MM.1S (cell line): Measurements from ENCODE around the gene INO80.

Experiments
- EZH2 ChIP-seq: fragments of 300-600 bp; sonication (generic); optimal IDR thresholded peaks from 2 replicates; pipeline ENCODE3; 2017; ENCODE audit warnings: low read depth, mild to moderate bottlenecking, antibody characterized with exemption, low read length, mixed read lengths
- TF ChIP-seq, protein P1 (sequence below): fragments of 300-600 bp; sonication (generic); IDR thresholded peaks from 2 replicates; pipeline ENCODE4 v1.5.1; 2016; ENCODE audit warnings: antibody characterized with exemption, low read length, mixed read lengths

DNA sequence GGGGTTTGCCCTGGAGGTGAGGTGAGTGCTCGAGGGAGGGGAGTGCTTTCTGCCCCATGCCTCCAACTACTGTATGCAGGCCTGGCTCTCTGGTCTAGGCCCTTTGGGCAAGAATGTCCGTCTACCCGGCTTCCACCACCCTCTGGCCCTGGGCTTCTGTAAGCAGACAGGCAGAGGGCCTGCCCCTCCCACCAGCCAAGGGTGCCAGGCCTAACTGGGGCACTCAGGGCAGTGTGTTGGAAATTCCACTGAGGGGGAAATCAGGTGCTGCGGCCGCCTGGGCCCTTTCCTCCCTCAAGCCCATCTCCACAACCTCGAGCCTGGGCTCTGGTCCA is 177.6 kb downstream of the INO80 start:
- TF ChIP-seq, protein P1, sequence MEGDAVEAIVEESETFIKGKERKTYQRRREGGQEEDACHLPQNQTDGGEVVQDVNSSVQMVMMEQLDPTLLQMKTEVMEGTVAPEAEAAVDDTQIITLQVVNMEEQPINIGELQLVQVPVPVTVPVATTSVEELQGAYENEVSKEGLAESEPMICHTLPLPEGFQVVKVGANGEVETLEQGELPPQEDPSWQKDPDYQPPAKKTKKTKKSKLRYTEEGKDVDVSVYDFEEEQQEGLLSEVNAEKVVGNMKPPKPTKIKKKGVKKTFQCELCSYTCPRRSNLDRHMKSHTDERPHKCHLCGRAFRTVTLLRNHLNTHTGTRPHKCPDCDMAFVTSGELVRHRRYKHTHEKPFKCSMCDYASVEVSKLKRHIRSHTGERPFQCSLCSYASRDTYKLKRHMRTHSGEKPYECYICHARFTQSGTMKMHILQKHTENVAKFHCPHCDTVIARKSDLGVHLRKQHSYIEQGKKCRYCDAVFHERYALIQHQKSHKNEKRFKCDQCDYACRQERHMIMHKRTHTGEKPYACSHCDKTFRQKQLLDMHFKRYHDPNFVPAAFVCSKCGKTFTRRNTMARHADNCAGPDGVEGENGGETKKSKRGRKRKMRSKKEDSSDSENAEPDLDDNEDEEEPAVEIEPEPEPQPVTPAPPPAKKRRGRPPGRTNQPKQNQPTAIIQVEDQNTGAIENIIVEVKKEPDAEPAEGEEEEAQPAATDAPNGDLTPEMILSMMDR, result no peak
- no peak for TF ChIP-seq EZH2
